Thymus (tissue), 11 donors: ENCODE measurements around the gene ASXL1. TPM values are rescaled to one million over a fixed set of nuclear protein-coding genes. Genes with fewer than 3 reads are reported as not detected.
A peak's percentile ranks its signal among the peaks of the same experiment; 100 is the strongest.

ENCODE experiments used
- DNase-seq, 9 donors: peaks; one replicate each; pipeline ENCODE4 v3.0.0-alpha.2; 2013; ENCODE audit warnings: low spot score in 9 of 9, low read depth in 6 of 9, missing footprints in 1 of 9
- H3K27ac ChIP-seq, 2 donors: one replicate each; pipeline ENCODE4 v1.5.1; 2013; ENCODE audit warnings: control low read depth in 1 of 2, low read depth in 1 of 2, low read length in 1 of 2, mild to moderate bottlenecking in 1 of 2, moderate library complexity in 1 of 2
- H3K27me3 ChIP-seq, 2 donors: one replicate each; pipeline ENCODE4 v1.5.1; 2013; ENCODE audit warnings: low read length in 1 of 2; ENCODE audit not compliant: control insufficient read depth in 2 of 2, insufficient read depth in 1 of 2
- H3K36me3 ChIP-seq, 2 donors: one replicate each; pipeline ENCODE4 v1.5.1; 2013; ENCODE audit warnings: low read length in 1 of 2, mild to moderate bottlenecking in 1 of 2, moderate library complexity in 1 of 2; ENCODE audit not compliant: control insufficient read depth in 2 of 2, insufficient read depth in 2 of 2
- H3K4me1 ChIP-seq, 2 donors: one replicate each; pipeline ENCODE4 v1.5.1; 2013; ENCODE audit warnings: low read length in 2 of 2; ENCODE audit not compliant: control insufficient read depth in 2 of 2, insufficient read depth in 2 of 2
- H3K4me3 ChIP-seq, 2 donors: one replicate each; pipeline ENCODE4 v1.5.1; 2013; ENCODE audit warnings: low read length in 2 of 2, control low read depth in 1 of 2, mild to moderate bottlenecking in 1 of 2
- H3K9me3 ChIP-seq, 2 donors: one replicate each; pipeline ENCODE4 v1.5.1; 2013; ENCODE audit warnings: low read length in 1 of 2, mild to moderate bottlenecking in 1 of 2; ENCODE audit not compliant: control insufficient read depth in 2 of 2, insufficient read depth in 1 of 2
- WGBS: extraction: QIAGEN DNeasy Blood & Tissue Kit; methylation state at CpG from one replicate; pipeline ENCODE4 v1.1.7; 2013; 5-methylcytosine and 5-hydroxymethylcytosine counted together
- polyA plus RNA-seq: library from polyadenylated mRNA; stranded (reverse); fragments of 200-250 nt; gene quantifications from one replicate; pipeline ENCODE4 v1.2.3, GENCODE V29; 2013
- total RNA-seq: library from RNA; stranded (reverse); fragments of 120-200 nt; gene quantifications from one replicate; pipeline ENCODE4 v1.2.4, GENCODE V29; 2013
- donor health status: healthy.

Gene ASXL1
- total and polyA plus RNA-seq, 2 donors = 34.8 to 40.0 TPM

GRCh38 chr20:32455171-32455900 is 97.2 kb downstream of the ASXL1 start:
- no peak for DNase-seq
- Histone ChIP-seq H3K4me3 (no peak overlapping the region), H3K4me1 (peaks cover 0 to 34% of the 10 kb centered on the region in 2 donors), H3K27ac (no peak overlapping the region), H3K9me3 (no peaks in the 10 kb centered on the region), H3K36me3 (peaks cover 65 to 86% of the 10 kb centered on the region in 2 donors), H3K27me3 (no peaks in the 10 kb centered on the region)
- WGBS = 92% methylated on average over 12 of the region's 12 CpGs

- WGBS = 96% methylated on average over 35 of the region's 35 CpGs
- H3K27ac ChIP-seq = no peak overlapping the region
- no peak for DNase-seq
- H3K4me1 ChIP-seq = peaks cover 0 to 32% of the 10 kb centered on the region in 2 donors
- H3K27me3 ChIP-seq = no peaks in the 10 kb centered on the region
- peaks cover 62 to 86% of the 10 kb centered on the region in 2 donors for H3K36me3 ChIP-seq
- H3K4me3 ChIP-seq = no peak overlapping the region
- no peaks in the 10 kb centered on the region for H3K9me3 ChIP-seq
Measured at GRCh38 chr20:32455901-32456701, 98.0 kb downstream of the ASXL1 start.

- H3K9me3 ChIP-seq = no peaks in the 10 kb centered on the region
- peaks cover 55 to 82% of the 10 kb centered on the region in 2 donors for H3K36me3 ChIP-seq
- H3K4me1 ChIP-seq = peaks cover 0 to 30% of the 10 kb centered on the region in 2 donors
- no peak overlapping the region for H3K4me3 ChIP-seq
- H3K27ac ChIP-seq = no peak overlapping the region
- 77% methylated on average over 36 of the region's 36 CpGs for WGBS
- H3K27me3 ChIP-seq = no peaks in the 10 kb centered on the region
- peak in 2 of 9 donors; percentile 37 to 49 for DNase-seq
Measured at GRCh38 chr20:32456869-32457478, 98.8 kb downstream of the ASXL1 start.

GRCh38 chr20:32457479-32457986 is 99.4 kb downstream of the ASXL1 start:
- Histone ChIP-seq H3K9me3 (no peaks in the 10 kb centered on the region), H3K27ac (no peak overlapping the region), H3K27me3 (no peaks in the 10 kb centered on the region), H3K4me1 (peaks cover 0 to 24% of the 10 kb centered on the region in 2 donors), H3K4me3 (no peak overlapping the region), H3K36me3 (peaks cover 54 to 79% of the 10 kb centered on the region in 2 donors)
- DNase-seq = no peak
- 84% methylated on average over 29 of the region's 29 CpGs for WGBS

GRCh38 chr20:32458061-32458836 is 100.1 kb downstream of the ASXL1 start:
- H3K9me3 ChIP-seq = no peaks in the 10 kb centered on the region
- H3K4me1 ChIP-seq = peaks cover 0 to 20% of the 10 kb centered on the region in 2 donors
- no peak overlapping the region for H3K4me3 ChIP-seq
- DNase-seq = no peak
- peaks cover 50 to 78% of the 10 kb centered on the region in 2 donors for H3K36me3 ChIP-seq
- H3K27me3 ChIP-seq = no peaks in the 10 kb centered on the region
- WGBS = 97% methylated on average over 10 of the region's 10 CpGs
- no peak overlapping the region for H3K27ac ChIP-seq

GRCh38 chr20:32458837-32459220 is 100.7 kb downstream of the ASXL1 start:
- Histone ChIP-seq H3K27ac (no peak overlapping the region), H3K9me3 (no peaks in the 10 kb centered on the region), H3K27me3 (no peaks in the 10 kb centered on the region), H3K4me3 (no peak overlapping the region), H3K4me1 (peaks cover 0 to 19% of the 10 kb centered on the region in 2 donors), H3K36me3 (peaks cover 50 to 77% of the 10 kb centered on the region in 2 donors)
- no peak for DNase-seq
- 97% methylated on average over 12 of the region's 12 CpGs for WGBS

- no peaks in the 10 kb centered on the region for H3K27me3 ChIP-seq
- no peak overlapping the region for H3K4me3 ChIP-seq
- no peaks in the 10 kb centered on the region for H3K9me3 ChIP-seq
- no peak for DNase-seq
- WGBS = 94% methylated on average over 15 of the region's 15 CpGs
- H3K36me3 ChIP-seq = peaks cover 46 to 75% of the 10 kb centered on the region in 2 donors
- peaks cover 0 to 16% of the 10 kb centered on the region in 2 donors for H3K4me1 ChIP-seq
- H3K27ac ChIP-seq = no peak overlapping the region
Measured at GRCh38 chr20:32460231-32460630, 102.1 kb downstream of the ASXL1 start.

- 97% methylated on average over 24 of the region's 24 CpGs for WGBS
- H3K27me3 ChIP-seq = no peaks in the 10 kb centered on the region
- H3K36me3 ChIP-seq = peaks cover 46 to 75% of the 10 kb centered on the region in 2 donors
- no peaks in the 10 kb centered on the region for H3K9me3 ChIP-seq
- H3K27ac ChIP-seq = no peak overlapping the region
- no peak for DNase-seq
- no peak overlapping the region for H3K4me3 ChIP-seq
- H3K4me1 ChIP-seq = peaks cover 0 to 16% of the 10 kb centered on the region in 2 donors
Measured at GRCh38 chr20:32460683-32461320, 102.7 kb downstream of the ASXL1 start.
